LNCaP clone FGC (cell line): ENCODE data around the gene ROS1.

ENCODE experiments used
- DNase-seq: peaks from one replicate; pipeline ENCODE4 v3.0.0-alpha.2; 2011; ENCODE audit warnings: low read depth
- H3K4me3 ChIP-seq: 2 replicates; pipeline ENCODE4 v1.5.1; 2011; ENCODE audit warnings: mild to moderate bottlenecking, low read depth, low read length, control low read depth
- CTCF ChIP-seq: IDR thresholded peaks from 2 replicates; pipeline ENCODE4 v1.5.1; 2012; ENCODE audit warnings: mild to moderate bottlenecking; ENCODE audit not compliant: control insufficient read depth, insufficient read depth; ENCODE audit errors: extremely low read depth

Gene ROS1

DNA sequence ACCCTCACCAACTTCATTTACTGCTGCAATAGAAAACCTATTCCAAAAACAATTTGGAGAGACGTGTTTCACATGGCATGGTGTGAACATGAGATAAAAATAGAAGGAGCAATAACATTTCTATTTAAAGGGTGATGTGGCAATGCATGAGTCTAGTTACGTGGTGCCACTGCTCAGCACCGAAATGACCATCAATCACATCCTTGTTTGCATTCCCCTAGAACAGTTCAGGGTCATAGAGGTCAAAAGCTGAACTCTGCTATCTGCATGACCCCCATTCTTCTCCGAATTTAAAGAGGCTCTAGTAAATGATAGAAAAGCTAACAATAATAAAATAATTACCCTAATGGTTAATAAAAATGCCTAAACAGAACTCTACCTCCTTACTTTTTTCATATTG, 29.5 kb downstream of the ROS1 start:
- no peak overlapping the region for H3K4me3 ChIP-seq
- TF ChIP-seq CTCF = no peak
- no peak for DNase-seq

- no peak for TF ChIP-seq CTCF
- DNase-seq = no peak
- H3K4me3 ChIP-seq = no peak overlapping the region
These were observed 30.6 kb downstream of the ROS1 start for GRCh38 chr6:117395164-117395563.

DNA sequence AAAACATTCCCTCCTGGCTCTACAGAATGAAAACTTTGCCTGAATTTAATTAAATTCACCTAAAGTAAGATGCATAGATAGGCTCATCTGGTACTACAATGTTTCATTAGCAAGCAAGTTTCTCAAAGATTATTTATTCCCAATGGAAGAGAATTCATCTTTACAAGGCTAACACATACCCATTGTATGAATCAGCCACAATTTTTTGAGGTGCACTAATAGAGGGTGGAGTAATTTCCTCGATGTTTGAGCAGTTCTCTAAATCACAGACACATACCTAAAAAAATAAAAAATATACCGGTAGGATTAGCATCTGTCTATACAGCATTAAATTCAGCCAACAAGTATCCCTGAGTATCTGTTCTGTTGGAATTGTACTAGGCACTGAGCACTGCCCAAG, 32.7 kb downstream of the ROS1 start:
- no peak overlapping the region for H3K4me3 ChIP-seq
- no peak for TF ChIP-seq CTCF
- no peak for DNase-seq

- TF ChIP-seq CTCF = no peak
- DNase-seq = no peak
- H3K4me3 ChIP-seq = no peak overlapping the region
These were observed 33.7 kb downstream of the ROS1 start for GRCh38 chr6:117391874-117392583.

DNA sequence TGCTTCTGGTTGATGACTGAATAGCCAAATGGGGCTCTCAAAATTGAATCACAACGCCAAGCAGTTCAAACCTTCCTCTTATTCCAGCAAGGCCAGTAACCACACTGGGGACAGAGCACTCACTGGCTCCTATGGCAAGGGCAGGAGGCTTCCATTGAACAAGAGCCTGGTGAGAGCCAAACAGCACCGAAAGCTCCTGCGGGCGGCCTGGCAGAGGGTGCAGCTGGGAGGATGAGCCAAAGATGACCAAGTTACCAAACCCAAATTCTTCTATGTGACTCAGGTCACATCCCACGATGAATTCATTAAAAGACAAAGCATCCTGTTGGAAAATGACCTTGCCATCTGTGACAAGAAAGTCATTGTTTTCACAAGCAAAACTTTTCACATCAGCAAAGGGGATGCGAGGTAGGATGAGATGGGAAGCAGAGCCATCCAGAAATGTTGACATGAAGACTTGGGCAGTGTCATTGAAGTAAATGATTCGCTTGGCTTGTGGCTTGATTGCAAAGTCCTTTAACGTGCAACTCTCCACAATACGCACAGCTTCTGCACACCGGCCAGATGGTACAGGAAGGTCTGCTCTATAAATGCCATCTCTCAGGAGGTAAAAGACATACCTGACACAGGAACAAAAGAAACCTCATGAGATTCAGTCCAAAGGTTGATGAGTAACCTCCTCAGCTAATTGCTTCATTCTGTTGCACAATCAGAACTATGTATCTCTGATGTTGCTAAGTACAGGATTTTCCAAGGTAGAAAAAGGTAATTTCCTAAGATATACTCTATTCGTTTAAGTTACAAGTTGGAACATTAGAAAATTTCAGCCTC, 36.3 kb downstream of the ROS1 start:
- DNase-seq = no peak
- H3K4me3 ChIP-seq = no peak overlapping the region
- TF ChIP-seq CTCF = no peak

GRCh38 chr6:117387454-117387974, 38.2 kb downstream of the ROS1 start:
- DNase-seq = peak; percentile 2
- no peak for TF ChIP-seq CTCF

GRCh38 chr6:117384659-117385058, 41.1 kb downstream of the ROS1 start:
- no peak for TF ChIP-seq CTCF
- no peak for DNase-seq
- H3K4me3 ChIP-seq = no peak overlapping the region

More at GRCh38 chr6:117387454-117387974, 38.2 kb downstream of the ROS1 start:
- H3K4me3 ChIP-seq = no peak overlapping the region
